ENCODE measurements around the gene YAP1.

YAP1 gene

GRCh38 chr11:102229510-102230123 lies 119.4 kb downstream of the YAP1 start:
- TF ChIP-seq TSHZ2 (CRISPR knock-in tag; IDR thresholded peaks at IDR 0.05), result no peak
- no peak for TF ChIP-seq ISL1 (CRISPR knock-in tag; IDR thresholded peaks at IDR 0.05)
- TF ChIP-seq ZNF70 (CRISPR knock-in tag; IDR thresholded peaks at IDR 0.05), result no peak
- no peak for TF ChIP-seq ZNF8 (CRISPR knock-in tag; IDR thresholded peaks at IDR 0.05)
- TF ChIP-seq ESRRG (CRISPR knock-in tag; IDR thresholded peaks at IDR 0.05), result no peak
- TF ChIP-seq RARB (CRISPR knock-in tag; IDR thresholded peaks at IDR 0.05), result no peak
- TF ChIP-seq ZFP3 (CRISPR knock-in tag; IDR thresholded peaks at IDR 0.05), result no peak
- no peak for TF ChIP-seq PPARA (CRISPR knock-in tag; IDR thresholded peaks at IDR 0.05; ENCODE audit: borderline replicate concordance)
- TF ChIP-seq ZC3H10 (CRISPR knock-in tag; IDR thresholded peaks at IDR 0.05), result no peak
- ATAC-seq, result no peak; the same call in 2 of the 3 replicates

- TF ChIP-seq RARB (CRISPR knock-in tag; IDR thresholded peaks at IDR 0.05) (no peak), PPARA (CRISPR knock-in tag; IDR thresholded peaks at IDR 0.05; ENCODE audit: borderline replicate concordance) (no peak), ZNF565 (CRISPR knock-in tag; conservative IDR thresholded peaks at IDR 0.05; ENCODE audit: low read depth) (no peak), ARNTL (CRISPR knock-in tag; IDR thresholded peaks at IDR 0.05; ENCODE audit: borderline replicate concordance, low read depth) (no peak), BACH2 (CRISPR knock-in tag; IDR thresholded peaks at IDR 0.05; ENCODE audit: borderline replicate concordance) (no peak), ISL1 (CRISPR knock-in tag; IDR thresholded peaks at IDR 0.05) (0 out of 2 replicates have a peak, but pooled peaks have one; percentile 15), PATZ1 (CRISPR knock-in tag; IDR thresholded peaks at IDR 0.05; ENCODE audit: borderline replicate concordance) (no peak), ZC3H10 (CRISPR knock-in tag; IDR thresholded peaks at IDR 0.05) (no peak)
- no peak; the same call in 1 of the 3 replicates for ATAC-seq
Measured at GRCh38 chr11:102230186-102230585, 119.9 kb downstream of the YAP1 start.

GRCh38 chr11:102230911-102231310 lies 120.7 kb downstream of the YAP1 start:
- no peak for TF ChIP-seq PATZ1 (CRISPR knock-in tag; IDR thresholded peaks at IDR 0.05; ENCODE audit: borderline replicate concordance)
- TF ChIP-seq CSDC2 (CRISPR knock-in tag; IDR thresholded peaks at IDR 0.05), result no peak
- TF ChIP-seq BACH2 (CRISPR knock-in tag; IDR thresholded peaks at IDR 0.05; ENCODE audit: borderline replicate concordance), result no peak
- no peak for TF ChIP-seq TCF4 (CRISPR knock-in tag; IDR thresholded peaks at IDR 0.05; ENCODE audit: borderline replicate concordance)
- TF ChIP-seq ZNF70 (CRISPR knock-in tag; IDR thresholded peaks at IDR 0.05), result no peak
- TF ChIP-seq PPARA (CRISPR knock-in tag; IDR thresholded peaks at IDR 0.05; ENCODE audit: borderline replicate concordance), result no peak
- TF ChIP-seq CSRNP3 (CRISPR knock-in tag; IDR thresholded peaks at IDR 0.05), result no peak
- TF ChIP-seq ZFP3 (CRISPR knock-in tag; IDR thresholded peaks at IDR 0.05), result no peak
- TF ChIP-seq ARNTL (CRISPR knock-in tag; IDR thresholded peaks at IDR 0.05; ENCODE audit: borderline replicate concordance, low read depth), result no peak
- TF ChIP-seq RARB (CRISPR knock-in tag; IDR thresholded peaks at IDR 0.05), result no peak
- no peak for TF ChIP-seq GLIS3 (CRISPR knock-in tag; IDR thresholded peaks at IDR 0.05)
- no peak for TF ChIP-seq SNAI2 (CRISPR knock-in tag; IDR thresholded peaks at IDR 0.05)
- TF ChIP-seq OSR1 (CRISPR knock-in tag; IDR thresholded peaks at IDR 0.05), result no peak
- TF ChIP-seq CREB5 (CRISPR knock-in tag; IDR thresholded peaks at IDR 0.05; ENCODE audit: low read depth), result no peak
- no peak for TF ChIP-seq ZNF8 (CRISPR knock-in tag; IDR thresholded peaks at IDR 0.05)
- TF ChIP-seq ESRRG (CRISPR knock-in tag; IDR thresholded peaks at IDR 0.05), result no peak
- no peak for TF ChIP-seq ISL1 (CRISPR knock-in tag; IDR thresholded peaks at IDR 0.05)
- no peak for TF ChIP-seq TOX (CRISPR knock-in tag; IDR thresholded peaks at IDR 0.05; ENCODE audit: borderline replicate concordance)
- no peak for TF ChIP-seq TSHZ2 (CRISPR knock-in tag; IDR thresholded peaks at IDR 0.05)
- no peak for TF ChIP-seq POU6F1 (CRISPR knock-in tag; IDR thresholded peaks at IDR 0.05; ENCODE audit: borderline replicate concordance, low read depth)
- ATAC-seq, result no peak

Measured in SK-N-SH treated with all-trans-retinoic acid at 6 μM for 48 hours (cell line).